NCI-H1930 (cell line): ENCODE measurements around the gene RHOH.
"Not testable (repeated sequence)": the region's sequence is repeated elsewhere in the genome, so short reads cannot be mapped to it uniquely, and the experiment has no call there.

Experiments used
- DNase-seq, 2 experiments: peaks; one replicate each; lab custom pipeline; 2025; lab: John Stamatoyannopoulos, UW

Gene RHOH, protein sequence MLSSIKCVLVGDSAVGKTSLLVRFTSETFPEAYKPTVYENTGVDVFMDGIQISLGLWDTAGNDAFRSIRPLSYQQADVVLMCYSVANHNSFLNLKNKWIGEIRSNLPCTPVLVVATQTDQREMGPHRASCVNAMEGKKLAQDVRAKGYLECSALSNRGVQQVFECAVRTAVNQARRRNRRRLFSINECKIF

DNA sequence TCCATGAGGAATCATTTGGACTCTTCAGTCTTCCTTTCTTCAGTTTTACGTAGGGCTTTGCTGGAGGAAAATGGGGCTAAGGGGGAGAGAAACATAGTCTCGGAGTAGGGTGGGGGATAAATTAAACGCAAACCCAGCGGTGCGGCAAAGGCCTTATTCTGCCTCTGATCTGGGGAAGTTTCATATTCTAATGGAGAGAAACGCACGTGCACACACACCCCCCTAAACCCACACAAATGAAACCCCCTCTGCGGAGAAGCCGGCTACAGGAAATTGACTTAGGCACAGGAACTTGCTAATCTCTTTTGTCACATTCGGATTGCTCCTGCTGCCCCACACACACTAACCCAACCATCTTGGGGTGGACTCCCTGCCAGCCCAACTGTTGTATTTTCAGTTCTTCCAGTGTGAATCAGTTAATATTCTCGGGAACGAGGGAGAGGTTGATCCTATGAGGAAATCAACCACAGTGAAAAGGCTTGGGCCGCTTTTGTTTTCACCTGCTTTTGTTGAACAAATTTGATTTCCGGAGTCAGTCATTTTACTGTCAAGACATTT is at the start of gene RHOH:
Gene RHOH, plus strand, starts transcription at position 308 of the 558 bp plus-strand sequence. CDS start 46,356 bp downstream, outside the sequence.
- DNase-seq, result no peak

DNA sequence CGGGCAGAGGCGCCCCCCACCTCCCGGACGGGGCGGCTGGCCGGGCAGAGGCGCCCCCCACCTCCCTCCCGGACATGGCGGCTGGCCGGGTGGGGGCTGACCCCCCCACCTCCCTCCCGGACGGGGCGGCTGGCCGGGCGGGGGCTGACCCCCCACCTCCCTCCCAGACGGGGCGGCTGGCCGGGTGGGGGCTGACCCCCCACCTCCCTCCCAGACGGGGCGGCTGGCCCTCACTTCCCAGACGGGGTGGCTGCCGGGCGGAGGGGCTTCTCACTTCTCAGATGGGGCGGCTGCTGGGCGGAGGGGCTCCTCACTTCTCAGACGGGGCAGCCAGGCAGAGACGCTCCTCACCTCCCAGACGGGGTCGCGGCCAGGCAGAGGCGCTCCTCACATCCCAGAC is 49.3 kb upstream of the RHOH start:
- DNase-seq, result not testable (repeated sequence)

DNA sequence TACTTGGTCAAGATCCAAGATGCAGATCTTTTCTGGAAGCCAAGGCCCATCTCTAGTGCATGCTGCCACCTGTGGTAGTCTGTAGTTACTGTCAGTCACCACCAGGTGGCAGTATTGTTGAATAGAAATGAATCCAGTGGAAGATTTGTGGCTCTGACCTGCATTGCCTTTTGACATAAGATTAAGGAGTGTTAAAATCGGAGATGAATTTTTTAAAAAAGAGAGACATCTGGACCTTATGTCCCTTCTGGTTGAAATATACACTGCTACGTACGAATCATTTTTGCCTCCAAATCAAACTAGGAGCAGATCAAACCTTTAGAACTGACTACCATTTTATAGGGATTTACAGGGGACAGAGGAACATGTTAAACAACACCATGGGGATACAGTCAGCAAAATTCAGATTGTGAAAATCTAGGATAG is 46.9 kb upstream of the RHOH start:
- peak in 1 of 2 experiments; percentile 1 for DNase-seq

DNA sequence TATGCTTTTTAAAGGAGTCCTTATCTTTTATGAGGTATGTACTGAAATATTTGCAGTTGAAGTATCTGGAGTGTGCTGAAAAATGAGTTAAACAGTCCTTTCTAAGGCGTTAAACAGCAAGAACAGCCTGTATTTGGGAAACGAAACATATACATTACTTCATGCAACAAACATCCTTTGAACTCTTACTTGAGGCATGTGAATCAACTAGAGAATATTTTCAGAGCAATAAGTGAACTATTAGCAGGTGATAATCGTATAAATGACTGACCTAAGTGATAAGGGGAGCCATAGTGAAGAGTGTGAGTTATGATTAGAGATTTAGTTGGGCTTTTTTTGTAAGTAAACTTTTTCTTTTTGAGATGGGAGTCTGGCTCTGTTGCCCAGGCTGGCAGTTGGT is 45.9 kb upstream of the RHOH start:
- no peak for DNase-seq

DNA sequence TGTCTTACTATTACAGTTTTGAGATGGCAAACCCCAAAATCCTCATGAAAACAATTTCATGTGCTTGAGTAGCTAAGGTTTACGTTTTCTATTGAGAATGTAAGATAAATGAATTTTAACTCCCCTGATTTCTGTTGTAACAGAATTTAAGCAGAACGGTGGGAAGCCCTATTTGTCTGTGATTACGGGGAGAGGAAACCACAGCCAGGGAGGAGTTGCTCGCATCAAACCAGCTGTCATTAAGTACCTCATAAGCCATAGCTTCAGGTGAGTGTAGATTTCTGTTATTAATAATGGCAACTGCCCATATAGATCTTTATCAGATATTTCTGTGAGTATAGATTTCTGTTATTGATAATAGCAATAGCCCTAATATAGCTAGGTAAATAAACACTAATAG is 44.2 kb upstream of the RHOH start:
- no peak for DNase-seq

DNA sequence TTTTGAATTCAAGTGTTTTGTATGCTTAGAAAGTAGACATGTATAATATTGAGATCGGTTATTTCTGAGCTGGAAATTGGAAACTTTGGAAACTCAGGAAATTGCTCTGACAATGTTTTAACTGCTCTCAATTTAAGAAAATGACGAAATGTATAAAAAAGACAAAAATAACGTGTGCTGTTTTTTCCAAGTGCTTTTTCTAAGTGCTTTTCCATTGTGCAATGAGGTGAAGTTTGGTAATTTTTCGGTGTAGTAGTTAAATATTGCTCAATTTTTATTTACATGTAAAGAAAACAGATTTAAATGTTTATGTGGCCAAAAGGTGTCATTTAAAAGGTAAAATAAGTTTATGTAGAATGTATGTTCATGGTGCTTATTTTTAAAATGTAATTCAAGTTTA is 39.4 kb upstream of the RHOH start:
- no peak for DNase-seq

DNA sequence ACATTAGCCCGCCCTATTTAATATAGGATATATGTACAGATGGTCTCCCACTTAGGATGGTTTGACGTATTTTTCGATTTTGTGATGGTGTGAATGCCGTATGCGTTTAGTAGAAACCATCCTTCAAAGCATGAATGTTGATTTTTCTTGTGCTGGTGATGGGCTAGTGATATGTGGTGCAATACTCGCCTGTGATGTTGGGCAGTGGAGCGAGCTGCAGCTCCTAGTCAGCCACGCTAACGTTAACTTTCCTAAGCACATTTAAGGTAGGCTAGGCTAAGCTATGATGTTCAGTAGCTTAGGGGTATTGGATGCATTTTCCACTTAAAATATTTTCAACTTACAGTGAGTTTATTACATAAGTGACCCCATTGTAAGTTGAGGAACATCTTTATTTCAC is 36.6 kb upstream of the RHOH start:
- DNase-seq, result no peak

DNA sequence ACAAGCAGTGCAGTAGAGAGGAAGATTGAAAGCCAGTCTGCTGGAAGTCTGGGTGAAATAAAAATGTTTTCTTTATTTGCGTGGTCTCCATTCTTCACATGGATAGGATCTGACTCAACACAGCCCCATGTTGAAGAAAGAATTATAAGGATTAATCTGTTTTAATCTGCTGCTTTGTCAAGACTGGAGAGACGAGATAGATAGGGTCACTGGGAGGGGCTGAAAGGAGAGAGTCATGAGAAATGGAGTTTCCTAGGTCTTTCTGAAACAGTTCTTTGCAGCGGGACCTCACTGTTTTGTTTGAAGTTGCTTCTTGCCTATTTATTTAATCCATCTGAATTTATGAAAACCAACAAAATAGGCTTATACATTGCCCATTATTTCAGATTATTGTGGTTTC is 32.4 kb upstream of the RHOH start:
- DNase-seq, result no peak

DNA sequence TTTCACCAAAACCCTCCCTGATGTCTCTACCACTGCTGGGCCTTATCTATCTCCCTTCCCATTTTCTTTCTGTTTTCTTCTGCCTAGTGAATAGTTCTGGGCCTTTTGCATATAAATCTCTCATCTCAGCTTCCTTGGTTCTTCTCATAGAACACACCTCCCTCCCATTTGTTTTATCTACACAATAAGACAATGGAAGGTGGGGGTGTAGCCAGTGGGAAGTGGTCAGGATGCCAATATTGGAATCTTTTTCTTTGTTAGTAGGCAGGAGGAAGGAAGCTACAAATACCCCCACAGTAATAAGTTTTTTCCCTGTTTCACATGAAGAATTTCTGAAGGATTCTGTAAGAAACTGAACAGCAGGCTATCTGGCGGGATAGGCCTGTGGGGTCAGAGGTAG is 30.9 kb upstream of the RHOH start:
- DNase-seq, result no peak

DNA sequence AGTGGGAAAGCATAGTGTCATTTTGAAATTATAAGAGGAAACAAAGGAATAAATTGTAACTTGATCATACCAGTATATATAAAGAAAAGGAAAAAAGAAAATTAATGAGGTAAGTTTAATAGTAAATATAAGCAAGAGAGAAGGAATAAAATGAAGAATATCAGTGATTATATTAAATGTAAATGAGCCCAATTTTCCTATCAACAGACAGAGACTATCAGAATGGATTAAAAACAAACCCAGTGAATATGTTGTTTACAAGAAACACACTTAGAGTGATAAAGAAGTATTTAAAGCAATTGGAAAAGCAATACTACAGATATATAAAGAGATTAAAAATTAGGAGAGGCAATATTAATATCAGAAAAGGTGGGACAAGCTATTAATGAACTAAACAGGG is 28.8 kb upstream of the RHOH start:
- no peak for DNase-seq

DNA sequence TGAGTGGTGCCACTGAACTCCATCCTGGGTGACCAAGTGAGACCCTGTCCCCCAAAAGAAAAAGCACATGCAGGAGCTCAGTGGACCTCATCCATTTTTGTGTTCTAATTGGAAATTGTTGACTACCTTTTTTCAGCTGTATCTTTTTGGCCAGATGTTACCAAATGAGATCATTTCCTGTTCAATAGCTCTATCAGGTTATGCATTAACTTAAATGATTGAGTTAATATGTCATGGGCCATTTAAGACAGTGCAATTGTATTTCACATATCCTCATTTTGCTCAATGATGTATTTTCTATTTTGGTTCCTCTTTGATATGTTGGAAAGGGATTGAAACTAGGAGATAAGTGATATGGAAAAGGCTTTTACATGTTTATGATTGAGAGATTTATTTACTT is 26.2 kb upstream of the RHOH start:
- no peak for DNase-seq

DNA sequence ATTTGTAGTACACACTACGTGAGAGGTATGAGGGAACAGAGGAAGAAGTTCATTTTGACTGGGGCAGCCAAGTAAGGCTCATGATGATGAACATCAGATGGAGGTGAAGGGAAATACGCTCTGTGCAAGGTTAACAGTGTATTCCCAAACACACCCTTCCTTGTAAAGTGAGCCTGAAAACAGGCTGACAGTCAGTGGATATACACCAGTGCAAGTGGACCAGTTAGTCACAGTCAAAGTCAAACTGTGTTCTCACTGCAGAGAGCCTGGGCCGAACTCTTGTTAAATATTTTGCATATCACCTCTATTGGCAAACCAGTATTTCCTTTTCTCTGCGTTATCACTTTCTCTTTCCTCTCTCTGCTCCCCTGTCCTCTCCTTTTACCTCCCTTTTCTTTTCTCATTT is 23.4 kb upstream of the RHOH start:
- DNase-seq, result no peak

DNA sequence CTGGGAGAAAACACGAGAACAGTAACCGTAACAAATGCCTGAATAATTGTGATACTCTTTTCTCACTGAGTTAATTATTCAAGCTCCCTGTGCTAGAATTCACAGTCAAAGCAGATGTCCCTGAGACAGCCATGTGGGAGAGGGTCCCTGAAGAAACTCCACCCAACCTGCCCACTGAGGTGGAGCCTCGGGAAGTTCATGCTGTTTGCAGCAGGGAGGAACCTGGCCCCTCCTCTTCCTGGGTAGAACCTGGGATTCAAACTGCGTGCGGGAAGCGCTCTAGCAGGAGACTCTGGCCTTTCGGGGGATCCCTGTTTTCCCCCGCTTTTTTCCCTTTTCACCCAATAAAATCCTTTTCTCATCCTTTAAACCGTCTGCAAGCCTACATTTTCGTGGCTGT is 20.2 kb upstream of the RHOH start:
- no peak for DNase-seq

DNA sequence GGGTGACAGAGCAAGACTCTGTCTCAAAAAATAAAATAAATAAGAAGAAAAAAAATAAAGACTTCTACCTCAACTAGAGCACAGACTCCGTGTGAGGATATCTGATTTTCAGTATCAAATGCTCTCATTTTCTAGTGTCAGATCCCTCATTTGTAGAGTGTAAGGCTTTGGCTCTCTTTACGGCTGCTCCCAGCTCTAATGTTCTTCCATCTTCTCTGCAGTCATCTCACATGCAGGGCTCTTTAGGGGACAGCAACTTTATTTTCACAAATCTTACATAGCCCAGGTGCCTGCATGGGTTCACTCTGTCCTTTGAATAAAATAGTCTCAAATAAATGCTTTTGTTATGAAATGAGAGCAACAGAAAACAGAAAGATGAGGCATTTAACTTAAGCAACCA is 19.2 kb upstream of the RHOH start:
- DNase-seq, result no peak

DNA sequence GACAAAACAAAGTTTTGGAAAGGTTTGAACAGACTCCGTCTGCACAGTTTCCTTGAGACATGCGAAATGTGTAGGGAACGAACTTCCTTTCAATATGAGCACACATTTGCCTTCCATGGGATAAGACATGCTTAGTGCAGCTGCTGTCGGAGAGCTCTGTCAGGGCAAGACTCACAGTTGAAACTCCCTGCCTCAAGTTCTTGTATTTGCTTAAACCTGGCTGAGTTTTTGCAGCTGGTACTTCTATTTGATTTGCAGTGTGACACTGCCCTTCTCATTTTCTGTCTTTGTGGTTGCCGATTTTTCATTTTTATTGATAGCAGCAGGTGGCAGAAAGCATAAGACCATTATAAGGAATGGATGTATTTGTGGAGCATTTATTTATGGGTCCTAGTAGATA is 18.2 kb upstream of the RHOH start:
- DNase-seq, result no peak

DNA sequence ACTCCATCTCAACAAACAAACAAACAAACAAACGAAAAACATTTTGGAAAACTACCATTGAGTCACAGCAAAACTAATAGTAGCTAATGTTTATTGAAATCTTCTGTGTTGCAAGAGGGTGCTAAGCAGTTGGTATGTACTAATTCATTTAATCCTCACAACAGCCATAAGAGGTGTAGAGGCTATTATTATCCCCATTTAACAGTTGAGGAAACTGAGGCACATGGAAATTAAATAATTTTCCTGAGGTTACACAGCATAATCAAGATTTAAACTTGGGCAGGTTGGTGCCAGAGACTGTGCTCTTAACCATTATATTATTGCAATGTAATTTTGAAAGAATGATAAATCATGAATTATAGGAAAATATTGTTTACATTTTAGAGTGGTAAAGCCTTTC is 17.5 kb upstream of the RHOH start:
- no peak for DNase-seq

DNA sequence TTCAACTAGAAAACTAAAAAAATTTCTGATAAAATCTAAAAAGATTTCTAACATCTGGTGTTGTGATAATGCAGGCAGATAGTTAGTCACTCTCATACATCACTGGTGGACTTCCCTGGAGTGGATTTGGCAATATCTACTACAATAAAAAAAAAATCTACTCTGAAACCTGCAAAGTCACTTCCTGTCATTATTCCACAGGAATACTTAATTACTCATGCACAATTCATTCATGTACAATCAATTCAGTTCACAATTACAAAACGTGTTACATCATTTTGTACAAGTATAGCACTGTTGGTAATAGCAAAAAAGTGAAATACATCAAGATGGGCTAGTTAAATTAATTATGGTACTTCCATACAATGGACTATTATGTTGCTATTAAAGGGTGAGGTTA is 16.5 kb upstream of the RHOH start:
- no peak for DNase-seq

DNA sequence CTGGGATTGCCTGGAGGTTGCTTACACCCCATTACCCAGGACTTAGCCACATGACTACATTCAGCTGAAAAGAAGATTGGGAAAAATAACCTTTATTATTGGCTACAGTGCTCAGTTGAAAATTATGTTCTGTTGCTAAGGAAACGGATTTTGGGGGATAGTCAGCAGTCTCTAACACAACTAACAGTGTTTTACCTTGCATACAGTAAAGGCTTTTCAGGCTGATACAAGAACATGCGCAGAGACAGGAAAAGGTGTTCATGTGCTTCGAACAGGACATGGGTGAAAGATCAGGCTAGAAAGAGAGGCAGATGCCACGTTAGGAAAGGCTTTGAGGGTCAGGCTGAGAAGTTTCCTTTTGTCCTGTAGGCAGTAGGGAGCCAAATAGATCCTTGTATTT is 14.8 kb upstream of the RHOH start:
- no peak for DNase-seq

DNA sequence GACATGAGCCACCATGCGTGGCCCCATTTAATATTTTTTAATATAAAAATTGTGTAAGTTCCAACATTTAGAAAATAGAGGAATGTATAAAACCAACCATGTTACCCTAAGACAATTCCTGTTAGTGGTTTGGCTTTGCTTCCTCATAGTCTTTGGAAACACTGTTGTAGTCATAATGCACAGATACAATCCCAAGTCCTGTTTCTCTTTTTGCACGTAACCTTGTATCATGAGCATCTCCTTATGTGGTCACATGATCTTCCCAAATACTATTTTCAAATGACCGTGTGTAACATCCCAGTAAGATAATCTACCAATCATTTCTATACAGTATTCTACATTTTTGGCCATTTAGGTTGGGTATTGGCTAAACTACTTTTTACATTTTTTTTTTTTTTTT is 13.9 kb upstream of the RHOH start:
- DNase-seq, result no peak

DNA sequence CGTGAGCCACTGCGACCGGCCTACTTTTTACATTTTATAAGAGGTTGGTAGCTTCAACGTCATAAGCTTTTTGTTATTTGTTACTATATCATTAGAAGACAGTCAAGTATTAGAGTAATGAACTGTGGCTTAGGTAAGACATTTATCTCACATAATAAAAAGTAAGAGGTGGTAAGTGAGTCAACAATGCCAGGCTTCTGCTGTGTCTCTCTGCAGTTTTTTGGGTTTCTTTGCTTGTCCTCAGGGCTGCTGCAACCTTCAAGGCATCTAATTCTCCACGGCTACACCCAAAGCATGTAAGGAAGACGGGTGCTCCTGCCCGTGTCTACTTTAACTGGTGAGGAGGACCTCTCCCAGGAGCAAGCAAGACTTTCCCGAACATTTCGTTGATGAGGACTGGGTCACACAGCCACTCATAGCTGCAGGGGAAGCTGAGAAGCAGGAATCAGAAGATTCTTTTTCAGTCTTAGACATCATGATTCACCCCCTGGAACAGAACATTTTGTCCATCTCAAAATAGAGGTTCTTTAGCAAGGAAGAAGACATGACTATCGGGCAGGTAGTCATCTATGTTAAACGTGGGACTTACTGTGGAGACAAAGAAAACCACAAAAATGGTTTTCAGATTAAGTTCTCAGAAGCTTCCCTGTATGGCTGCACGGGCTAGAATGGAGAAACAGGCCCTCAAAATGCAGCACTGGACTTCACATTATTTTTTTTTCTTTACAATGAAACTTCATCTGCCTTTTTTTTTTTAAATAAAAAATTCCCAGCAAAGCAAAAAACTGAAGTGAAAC is 13.0 kb upstream of the RHOH start:
- DNase-seq, result no peak

DNA sequence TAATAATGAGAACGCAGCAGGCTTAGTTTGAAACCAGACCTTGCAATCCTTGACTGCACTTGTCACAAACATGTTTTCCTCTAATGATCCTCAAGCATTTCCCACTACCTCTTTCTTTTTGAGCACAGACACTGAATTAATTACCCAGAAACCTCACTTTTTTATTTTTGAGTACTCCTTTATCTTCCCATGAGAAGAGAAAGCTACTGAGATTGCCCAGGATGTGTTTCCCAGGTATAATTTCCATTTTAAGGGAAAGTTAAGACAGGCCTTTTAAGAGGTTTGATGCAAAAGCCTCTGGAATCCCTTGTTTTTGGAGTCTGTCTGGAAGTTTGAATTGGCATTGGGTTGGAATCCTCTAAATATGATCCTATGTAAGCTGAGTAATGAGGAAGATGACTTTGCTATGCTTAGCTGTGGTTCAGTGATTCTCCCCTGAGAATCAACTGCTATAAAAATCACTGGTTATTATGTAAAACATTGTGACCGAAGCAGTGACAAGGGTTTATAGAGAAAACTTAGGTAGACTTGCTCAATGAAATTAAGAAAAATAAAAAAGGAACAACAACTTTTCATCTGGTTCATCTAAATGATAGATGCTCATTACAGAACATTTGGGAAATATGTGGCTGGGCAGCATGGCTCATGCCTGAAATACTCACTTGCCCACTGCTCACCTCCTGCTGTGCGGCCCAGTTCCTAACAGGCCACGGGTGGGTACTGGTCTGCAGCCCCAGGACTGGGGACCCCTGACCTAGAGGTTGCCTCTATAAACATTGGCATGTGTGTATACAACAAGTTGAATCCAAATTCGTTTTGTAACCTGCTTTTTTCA is 10.8 kb upstream of the RHOH start:
- DNase-seq, result no peak

DNA sequence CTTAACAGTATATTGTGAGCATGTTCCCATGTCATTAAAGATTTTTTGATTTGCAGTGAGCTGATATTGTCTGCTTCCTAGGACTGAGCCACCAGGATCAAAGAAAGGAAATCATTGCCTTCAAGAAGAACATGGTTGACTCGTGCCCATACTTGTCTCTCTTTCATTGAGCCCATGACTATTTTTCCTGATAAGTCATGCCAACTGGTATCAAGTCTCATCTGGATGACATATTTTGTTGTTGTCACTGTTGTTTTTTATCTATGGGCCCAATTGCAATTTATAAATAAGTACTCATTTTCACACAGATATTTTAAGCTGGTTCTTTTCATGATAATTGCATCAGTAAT is 10.2 kb upstream of the RHOH start:
- DNase-seq, result no peak

DNA sequence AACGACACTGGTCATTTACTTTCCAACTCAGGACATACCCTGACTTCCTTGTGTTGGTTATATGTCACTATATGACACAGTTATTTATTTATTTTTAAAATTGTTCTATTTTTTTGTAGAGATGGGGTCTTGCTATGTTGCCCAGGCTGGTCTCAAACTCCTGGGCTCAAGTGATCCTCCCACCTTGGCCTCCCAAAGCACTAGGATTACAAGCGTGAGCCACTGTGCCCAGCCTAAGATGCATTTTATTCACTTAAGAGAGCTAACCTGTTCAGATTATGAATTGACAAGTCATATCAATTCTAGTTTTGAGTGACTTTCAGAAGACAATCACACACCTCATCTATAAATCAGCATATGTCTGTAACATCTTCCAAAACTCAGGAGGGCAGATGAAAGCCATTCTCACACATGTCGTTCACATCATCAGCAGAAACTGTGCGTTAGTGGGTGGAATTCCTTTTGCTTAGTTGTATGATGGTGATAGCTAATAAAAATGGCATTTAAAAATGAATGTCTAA is 9.4 kb upstream of the RHOH start:
- no peak for DNase-seq
